ENCODE measurements around the gene LKAAEAR1.
A peak's percentile ranks its signal among the peaks of the same experiment; 100 is the strongest.

Gene LKAAEAR1

GRCh38 chr20:64063389-64064144, 20.6 kb downstream of the LKAAEAR1 start:
- no peak for DNase-seq

GRCh38 chr20:64062596-64063388, 21.4 kb downstream of the LKAAEAR1 start, which contains the start of gene TCEA2:
Gene TCEA2 (plus strand): TSS chr20:64063198. CDS start chr20:64063313, 115 bp downstream.
- DNase-seq = peak; percentile 93

- no peak for DNase-seq
These were observed 22.0 kb downstream of the LKAAEAR1 start for GRCh38 chr20:64062276-64062595.

GRCh38 chr20:64058536-64058935, 25.7 kb downstream of the LKAAEAR1 start:
- DNase-seq = no peak

- peak; percentile 33 for DNase-seq
These were observed 26.3 kb downstream of the LKAAEAR1 start for GRCh38 chr20:64057628-64058498.

GRCh38 chr20:64056889-64057627, 27.1 kb downstream of the LKAAEAR1 start:
- peak; percentile 55 for DNase-seq

- no peak for DNase-seq
These were observed 27.6 kb downstream of the LKAAEAR1 start for GRCh38 chr20:64056639-64056888.

GRCh38 chr20:64055893-64056638, 28.1 kb downstream of the LKAAEAR1 start:
- peak; percentile 25 for DNase-seq

- no peak for DNase-seq
These were observed 28.8 kb downstream of the LKAAEAR1 start for GRCh38 chr20:64055396-64055892.

- peak; percentile 30 for DNase-seq
These were observed 30.1 kb downstream of the LKAAEAR1 start for GRCh38 chr20:64053841-64054661.

- no peak for DNase-seq
These were observed 31.0 kb downstream of the LKAAEAR1 start for GRCh38 chr20:64052987-64053840.

GRCh38 chr20:64052326-64052722, 31.9 kb downstream of the LKAAEAR1 start:
- DNase-seq = no peak

- DNase-seq = no peak
These were observed 32.5 kb downstream of the LKAAEAR1 start for GRCh38 chr20:64051561-64052325.

GRCh38 chr20:64051033-64051452, 33.2 kb downstream of the LKAAEAR1 start:
- DNase-seq = no peak

GRCh38 chr20:64050261-64051032, 33.8 kb downstream of the LKAAEAR1 start:
- DNase-seq = no peak

GRCh38 chr20:64049878-64050260, 34.3 kb downstream of the LKAAEAR1 start:
- no peak for DNase-seq

- DNase-seq = no peak
These were observed 34.9 kb downstream of the LKAAEAR1 start, which contains the start of gene SOX18 for GRCh38 chr20:64049060-64049877. Gene SOX18 (minus strand): TSS chr20:64049639. CDS start chr20:64049516, 123 bp downstream.

Measured in MV-4-11 (cell line).